ENCODE results near the gene NCK2.

NCK2 gene

GRCh38 chr2:105935063-105935462, 190.4 kb downstream of the NCK2 start:
- no peak for DNase-seq

- no peak for DNase-seq
Observed at GRCh38 chr2:105936954-105937353, 192.2 kb downstream of the NCK2 start.

DNA sequence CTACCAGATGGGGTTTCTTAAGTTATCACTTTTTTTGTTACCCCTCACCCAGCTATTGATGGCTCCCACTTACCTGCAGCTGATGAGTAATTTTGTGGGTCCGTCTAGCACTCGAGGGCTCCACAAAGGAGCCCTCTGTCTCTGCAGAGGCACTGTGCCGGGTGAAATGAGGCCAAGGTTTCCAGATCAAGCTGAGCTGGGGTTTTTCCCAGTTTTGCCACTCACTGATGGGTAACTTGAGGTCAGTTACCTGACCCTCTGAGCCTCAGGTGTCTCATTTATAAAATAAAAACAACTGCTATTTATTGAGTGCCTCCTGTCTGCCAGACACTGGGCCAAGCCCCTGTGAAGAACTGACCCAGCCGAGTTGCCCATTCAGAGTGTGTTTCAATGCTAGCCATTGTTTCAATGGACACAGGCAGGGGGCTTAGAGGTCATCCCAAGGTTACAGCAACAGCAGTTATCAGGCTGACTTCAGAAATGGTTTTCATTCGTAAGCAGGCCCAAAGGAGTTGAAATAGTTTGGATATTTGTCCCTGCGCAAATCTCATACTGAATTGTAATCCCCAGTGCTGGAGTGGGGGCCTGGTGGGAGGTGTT, 192.9 kb downstream of the NCK2 start:
- no peak for DNase-seq

All from inflammatory macrophage treated with lipopolysaccharide for 4 hours (primary cell).